Endothelial cell of umbilical vein (primary cell): Measurements from ENCODE around the gene OLIG3.

Experiments used
- CTCF ChIP-seq, 2 donors: IDR thresholded peaks; 1 replicate in 1 of 2; 2 replicates in 1 of 2; pipeline ENCODE4 v1.5.1; 2011; ENCODE audit warnings: low read length in 2 of 2, mild to moderate bottlenecking in 2 of 2, moderate library complexity in 2 of 2, control low read depth in 1 of 2, inconsistent platforms in 1 of 2, low read depth in 1 of 2; ENCODE audit not compliant: insufficient read depth in 1 of 2; ENCODE audit errors: extremely low read depth in 1 of 2
- EZH2 ChIP-seq: IDR thresholded peaks from 2 replicates; pipeline ENCODE4 v1.6.1; 2012; ENCODE audit warnings: borderline replicate concordance, low read depth, mild to moderate bottlenecking, moderate library complexity, low read length, inconsistent platforms; ENCODE audit not compliant: severe bottlenecking
- FOS ChIP-seq: IDR thresholded peaks from 2 replicates; pipeline ENCODE4 v1.6.1; 2011; ENCODE audit warnings: mild to moderate bottlenecking, low read length, moderate library complexity, borderline replicate concordance; ENCODE audit not compliant: insufficient read depth
- JUN ChIP-seq: IDR thresholded peaks from 2 replicates; pipeline ENCODE4 v1.6.1; 2011; ENCODE audit warnings: borderline replicate concordance, low read depth; ENCODE audit not compliant: insufficient read length, insufficient read depth
- MAX ChIP-seq: IDR thresholded peaks from 2 replicates; pipeline ENCODE4 v1.6.1; 2011; ENCODE audit not compliant: insufficient read depth, insufficient read length
- MYC ChIP-seq: IDR thresholded peaks from one replicate; pipeline ENCODE4 v1.6.1; 2011; ENCODE audit warnings: mild to moderate bottlenecking, low read depth, low read length
- POLR2A ChIP-seq: IDR thresholded peaks from 2 replicates; pipeline ENCODE4 v1.6.1; 2012; ENCODE audit warnings: low read depth, mild to moderate bottlenecking, control low read depth, low read length
- POLR2AphosphoS5 ChIP-seq: IDR thresholded peaks from 2 replicates; pipeline ENCODE4 v1.6.1; 2012; ENCODE audit warnings: low read depth, mild to moderate bottlenecking, control low read depth, low read length, moderate library complexity; ENCODE audit not compliant: insufficient read depth

- TF ChIP-seq JUN (no peak), EZH2 (no peak), CTCF (IDR thresholded peaks at IDR 0.05; ENCODE audit: extremely low read depth in 1 of 2, insufficient read depth in 1 of 2, low read depth in 1 of 2, low read length in 2 of 2) (no peak), POLR2A (no peak), MAX (no peak), MYC (no peak), POLR2AphosphoS5 (no peak), FOS (no peak)
Observed at GRCh38 chr6:137471986-137472385, 22.2 kb downstream of the OLIG3 start.
